Transverse colon (tissue), 4 donors: ENCODE results near the gene HSPA12A.

Experiments
- EP300 ChIP-seq: sonication (generic); formaldehyde crosslinking; IDR thresholded peaks from one replicate; pipeline ENCODE4 v1.6.1; 2017; ENCODE audit warnings: antibody characterized with exemption, low read depth
- POLR2AphosphoS5 ChIP-seq, 3 donors: sonication (generic); formaldehyde crosslinking; IDR thresholded peaks; one replicate each; pipeline ENCODE4 v1.6.1; 2016; ENCODE audit warnings: antibody characterized with exemption in 3 of 3
- TF ChIP-seq, protein P1 (sequence below), 5 experiments: fragments of 200-600 bp in 3 of 5; fragments of 450-650 bp in 2 of 5; sonication (generic) in 3 of 5; IDR thresholded peaks; 1 replicate in 2 of 5; 2 replicates in 3 of 5; pipeline ENCODE4 v1.5.1; 2016 to 2017; ENCODE audit warnings: antibody characterized with exemption in 5 of 5, inconsistent platforms in 3 of 5, mild to moderate bottlenecking in 2 of 5, moderate library complexity in 1 of 5

- TF ChIP-seq, protein P1, sequence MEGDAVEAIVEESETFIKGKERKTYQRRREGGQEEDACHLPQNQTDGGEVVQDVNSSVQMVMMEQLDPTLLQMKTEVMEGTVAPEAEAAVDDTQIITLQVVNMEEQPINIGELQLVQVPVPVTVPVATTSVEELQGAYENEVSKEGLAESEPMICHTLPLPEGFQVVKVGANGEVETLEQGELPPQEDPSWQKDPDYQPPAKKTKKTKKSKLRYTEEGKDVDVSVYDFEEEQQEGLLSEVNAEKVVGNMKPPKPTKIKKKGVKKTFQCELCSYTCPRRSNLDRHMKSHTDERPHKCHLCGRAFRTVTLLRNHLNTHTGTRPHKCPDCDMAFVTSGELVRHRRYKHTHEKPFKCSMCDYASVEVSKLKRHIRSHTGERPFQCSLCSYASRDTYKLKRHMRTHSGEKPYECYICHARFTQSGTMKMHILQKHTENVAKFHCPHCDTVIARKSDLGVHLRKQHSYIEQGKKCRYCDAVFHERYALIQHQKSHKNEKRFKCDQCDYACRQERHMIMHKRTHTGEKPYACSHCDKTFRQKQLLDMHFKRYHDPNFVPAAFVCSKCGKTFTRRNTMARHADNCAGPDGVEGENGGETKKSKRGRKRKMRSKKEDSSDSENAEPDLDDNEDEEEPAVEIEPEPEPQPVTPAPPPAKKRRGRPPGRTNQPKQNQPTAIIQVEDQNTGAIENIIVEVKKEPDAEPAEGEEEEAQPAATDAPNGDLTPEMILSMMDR (IDR thresholded peaks at IDR 0.05), result no peak
- TF ChIP-seq EP300 (no peak), POLR2AphosphoS5 (IDR thresholded peaks at IDR 0.05) (no peak)
Measured at GRCh38 chr10:116656044-116656443, 86.3 kb downstream of the HSPA12A start.
